NT2/D1 (cell line): ENCODE data around the gene FAM3D.

ENCODE experiments used
- DNase-seq: peaks from one replicate; pipeline ENCODE4 v3.0.0-alpha.2; 2011; ENCODE audit warnings: low read depth, low spot score
- H3K27me3 ChIP-seq: 2 replicates; pipeline ENCODE4 v1.6.0; 2011; ENCODE audit warnings: mild to moderate bottlenecking; ENCODE audit not compliant: insufficient read length, insufficient read depth
- H3K36me3 ChIP-seq: 2 replicates; pipeline ENCODE4 v1.6.1; 2011; ENCODE audit warnings: mild to moderate bottlenecking, low read length, mixed read lengths; ENCODE audit not compliant: insufficient read depth, insufficient read length
- H3K4me1 ChIP-seq: 2 replicates; pipeline ENCODE4 v1.5.1; 2011; ENCODE audit not compliant: insufficient read depth, insufficient read length
- H3K4me3 ChIP-seq: 2 replicates; pipeline ENCODE4 v1.5.1; 2011; ENCODE audit warnings: low read depth; ENCODE audit not compliant: insufficient read length
- H3K9ac ChIP-seq: 2 replicates; pipeline ENCODE4 v1.6.0; 2011; ENCODE audit warnings: low read depth; ENCODE audit not compliant: insufficient read length
- H3K9me3 ChIP-seq: 2 replicates; pipeline ENCODE4 v1.5.1; 2011; ENCODE audit warnings: mild to moderate bottlenecking, low read length; ENCODE audit not compliant: insufficient read depth
- SUZ12 ChIP-seq: IDR thresholded peaks from 2 replicates; pipeline ENCODE4 v1.6.1; 2011; ENCODE audit not compliant: insufficient read length, insufficient read depth; ENCODE audit errors: extremely low read depth
- YY1 ChIP-seq: IDR thresholded peaks from 2 replicates; pipeline ENCODE4 v1.6.1; 2011; ENCODE audit not compliant: insufficient read length, insufficient read depth
- ZNF274 ChIP-seq: IDR thresholded peaks from 2 replicates; pipeline ENCODE4 v1.6.1; 2011; ENCODE audit warnings: mild to moderate bottlenecking, low read depth, low read length

The FAM3D gene

GRCh38 chr3:58660998-58661397 lies 5.6 kb downstream of the FAM3D start:
- H3K9ac ChIP-seq = no peak overlapping the region
- no peaks in the 10 kb centered on the region for H3K4me1 ChIP-seq

GRCh38 chr3:58659051-58659675 lies 7.4 kb downstream of the FAM3D start:
- no peaks in the 10 kb centered on the region for H3K9me3 ChIP-seq
- no peaks in the 10 kb centered on the region for H3K27me3 ChIP-seq
- TF ChIP-seq ZNF274 (no peak), SUZ12 (no peak), YY1 (no peak)
- DNase-seq = peak; percentile 42
- H3K36me3 ChIP-seq = no peaks in the 10 kb centered on the region
- H3K9ac ChIP-seq = no peak overlapping the region
- H3K4me3 ChIP-seq = no peak overlapping the region
- no peaks in the 10 kb centered on the region for H3K4me1 ChIP-seq

More at GRCh38 chr3:58660998-58661397, 5.6 kb downstream of the FAM3D start:
- Histone ChIP-seq H3K9me3 (no peaks in the 10 kb centered on the region), H3K36me3 (no peaks in the 10 kb centered on the region), H3K4me3 (no peak overlapping the region), H3K27me3 (no peaks in the 10 kb centered on the region)
- TF ChIP-seq YY1 = no peak
- TF ChIP-seq SUZ12 = no peak
- no peak for TF ChIP-seq ZNF274
- DNase-seq = no peak

DNA sequence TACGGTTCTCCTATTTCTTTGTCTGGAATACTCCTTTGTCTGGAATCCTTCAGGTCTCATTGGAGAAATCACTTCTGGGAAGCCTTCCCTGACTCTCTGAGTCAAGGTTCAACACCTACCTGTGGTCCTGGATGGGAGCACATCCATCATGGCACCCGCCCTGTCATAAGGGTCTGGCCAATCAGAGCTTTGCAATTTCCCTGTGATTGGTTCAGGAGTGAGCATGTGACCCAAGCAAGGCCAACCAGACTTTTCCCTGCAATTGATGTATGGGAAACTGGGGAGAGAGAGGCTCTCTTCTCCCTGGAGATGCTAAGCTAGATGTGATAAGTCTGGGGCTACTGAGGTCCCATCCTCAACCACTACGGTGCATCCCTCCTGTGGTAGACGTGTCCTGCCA lies 8.1 kb downstream of the FAM3D start:
- no peaks in the 10 kb centered on the region for H3K36me3 ChIP-seq
- H3K27me3 ChIP-seq = peaks cover under 1% of the 10 kb centered on the region
- TF ChIP-seq YY1 (no peak), ZNF274 (no peak), SUZ12 (no peak)
- no peaks in the 10 kb centered on the region for H3K4me1 ChIP-seq
- H3K9me3 ChIP-seq = no peaks in the 10 kb centered on the region
- DNase-seq = no peak
- H3K4me3 ChIP-seq = no peak overlapping the region
- H3K9ac ChIP-seq = no peak overlapping the region

DNA sequence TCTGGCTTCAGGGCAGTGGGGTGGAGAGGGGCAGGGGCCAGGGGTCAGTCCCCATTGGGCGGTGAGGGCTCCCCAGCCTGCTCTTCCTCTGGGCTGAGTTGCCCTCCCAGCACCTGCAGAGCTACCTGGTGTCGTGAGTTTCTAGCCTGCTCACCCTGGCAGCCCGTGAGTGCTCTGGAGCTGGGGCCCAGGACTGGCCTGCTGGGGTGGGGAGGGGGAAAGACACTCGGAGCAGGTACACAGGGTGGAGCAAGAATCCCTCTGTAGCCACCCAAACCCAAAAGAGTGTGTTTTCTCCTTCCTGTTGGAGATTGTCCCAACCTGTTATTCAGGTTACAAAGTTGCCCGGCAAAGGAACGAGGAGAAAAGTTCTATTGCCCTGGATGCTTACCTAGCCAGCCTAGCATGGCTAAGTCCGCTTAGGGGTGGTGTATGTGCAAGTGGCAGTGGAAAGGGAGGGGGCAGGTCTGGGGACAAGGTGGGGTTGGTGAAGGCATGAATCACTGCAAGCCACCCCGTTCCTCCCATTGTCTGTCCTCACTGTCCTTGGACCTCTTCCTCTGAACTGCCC lies 8.9 kb downstream of the FAM3D start:
- Histone ChIP-seq H3K4me1 (no peaks in the 10 kb centered on the region), H3K4me3 (no peak overlapping the region), H3K9me3 (no peaks in the 10 kb centered on the region), H3K9ac (no peak overlapping the region), H3K36me3 (no peaks in the 10 kb centered on the region), H3K27me3 (peaks cover 3% of the 10 kb centered on the region)
- no peak for TF ChIP-seq SUZ12
- no peak for TF ChIP-seq YY1
- no peak for TF ChIP-seq ZNF274
- DNase-seq = no peak

GRCh38 chr3:58657036-58657520 lies 9.5 kb downstream of the FAM3D start:
- H3K36me3 ChIP-seq = no peaks in the 10 kb centered on the region
- H3K9ac ChIP-seq = no peak overlapping the region
- no peak overlapping the region for H3K4me3 ChIP-seq
- TF ChIP-seq SUZ12 = no peak
- no peak for TF ChIP-seq YY1
- TF ChIP-seq ZNF274 = no peak
- no peaks in the 10 kb centered on the region for H3K4me1 ChIP-seq
- H3K27me3 ChIP-seq = peaks cover 5% of the 10 kb centered on the region
- DNase-seq = no peak
- H3K9me3 ChIP-seq = no peaks in the 10 kb centered on the region

DNA sequence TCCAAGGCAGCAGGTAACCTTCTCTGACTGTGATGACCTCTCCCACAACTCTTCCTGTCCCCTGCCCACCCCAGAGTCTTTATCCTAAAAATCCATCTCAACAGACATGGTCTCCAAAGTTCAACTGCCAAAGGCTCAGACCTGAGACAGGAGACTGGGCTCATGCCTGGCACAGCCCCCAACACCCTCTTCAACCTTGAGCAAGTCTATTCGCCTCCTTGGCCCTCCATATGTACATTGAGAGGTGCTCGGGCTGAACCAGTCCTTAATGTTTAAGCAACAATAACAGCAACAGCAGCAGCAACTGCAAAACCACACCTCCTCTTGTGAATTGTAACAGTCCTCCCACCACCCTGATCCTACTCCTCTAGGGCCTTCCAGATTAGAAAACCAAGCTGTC lies 9.9 kb downstream of the FAM3D start:
- no peak overlapping the region for H3K9ac ChIP-seq
- H3K4me3 ChIP-seq = no peak overlapping the region
- no peak for DNase-seq
- H3K27me3 ChIP-seq = peaks cover 5% of the 10 kb centered on the region
- H3K9me3 ChIP-seq = no peaks in the 10 kb centered on the region
- no peaks in the 10 kb centered on the region for H3K36me3 ChIP-seq
- no peaks in the 10 kb centered on the region for H3K4me1 ChIP-seq
- TF ChIP-seq YY1 (no peak), ZNF274 (no peak), SUZ12 (no peak)

GRCh38 chr3:58654466-58654865 lies 12.1 kb downstream of the FAM3D start:
- Histone ChIP-seq H3K9me3 (no peaks in the 10 kb centered on the region), H3K9ac (no peak overlapping the region), H3K36me3 (no peaks in the 10 kb centered on the region), H3K4me3 (no peak overlapping the region), H3K27me3 (peaks cover 5% of the 10 kb centered on the region), H3K4me1 (no peaks in the 10 kb centered on the region)
- no peak for TF ChIP-seq YY1
- no peak for TF ChIP-seq SUZ12
- no peak for DNase-seq

DNA sequence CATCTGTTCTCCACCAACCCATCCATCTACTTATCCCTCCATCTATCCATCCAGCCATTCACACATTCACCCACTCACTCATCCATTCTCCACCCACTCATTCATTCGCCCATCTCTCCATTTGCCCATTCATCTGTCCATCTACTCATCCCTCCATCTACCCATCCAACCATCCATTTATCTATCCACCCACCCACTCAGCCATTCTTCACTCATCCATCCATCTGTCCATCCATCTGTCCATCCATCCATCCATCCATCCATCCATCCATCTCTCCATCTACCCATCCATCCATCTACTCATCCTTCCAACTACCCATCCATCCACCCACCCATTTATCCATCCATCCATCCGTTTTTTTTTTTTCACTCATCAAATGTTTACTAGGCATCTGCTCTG lies 13.9 kb downstream of the FAM3D start:
- H3K4me3 ChIP-seq = no peak overlapping the region
- H3K27me3 ChIP-seq = peaks cover 5% of the 10 kb centered on the region
- H3K9ac ChIP-seq = no peak overlapping the region
- H3K36me3 ChIP-seq = no peaks in the 10 kb centered on the region
- TF ChIP-seq SUZ12 = no peak
- TF ChIP-seq YY1 = no peak
- no peak for TF ChIP-seq ZNF274
- DNase-seq = no peak
- H3K9me3 ChIP-seq = no peaks in the 10 kb centered on the region; the same call in 1 of the 2 replicates
- H3K4me1 ChIP-seq = peaks cover 6% of the 10 kb centered on the region
